ENCODE measurements around the gene CERT1. TPM values are rescaled to one million over a fixed set of nuclear protein-coding genes. Genes with fewer than 3 reads are reported as not detected.

Gene CERT1
- total RNA-seq, 1 donor from 2014 or later: 45.4 TPM

GRCh38 chr5:75463726-75464125, 47.7 kb downstream of the CERT1 start:
- Mint-ChIP-seq H3K36me3 (ENCODE audit: unreplicated experiment) (peaks cover 9% of the 10 kb centered on the region), H3K4me1 (ENCODE audit: low read depth, unreplicated experiment) (peaks cover 12% of the 10 kb centered on the region), H3K27ac (ENCODE audit: unreplicated experiment) (no peak overlapping the region), H3K9me3 (ENCODE audit: unreplicated experiment) (peaks cover 11% of the 10 kb centered on the region), H3K27me3 (ENCODE audit: unreplicated experiment) (peaks cover 2% of the 10 kb centered on the region), H3K4me3 (ENCODE audit: unreplicated experiment) (no peak overlapping the region)
- TF ChIP-seq, protein P1, sequence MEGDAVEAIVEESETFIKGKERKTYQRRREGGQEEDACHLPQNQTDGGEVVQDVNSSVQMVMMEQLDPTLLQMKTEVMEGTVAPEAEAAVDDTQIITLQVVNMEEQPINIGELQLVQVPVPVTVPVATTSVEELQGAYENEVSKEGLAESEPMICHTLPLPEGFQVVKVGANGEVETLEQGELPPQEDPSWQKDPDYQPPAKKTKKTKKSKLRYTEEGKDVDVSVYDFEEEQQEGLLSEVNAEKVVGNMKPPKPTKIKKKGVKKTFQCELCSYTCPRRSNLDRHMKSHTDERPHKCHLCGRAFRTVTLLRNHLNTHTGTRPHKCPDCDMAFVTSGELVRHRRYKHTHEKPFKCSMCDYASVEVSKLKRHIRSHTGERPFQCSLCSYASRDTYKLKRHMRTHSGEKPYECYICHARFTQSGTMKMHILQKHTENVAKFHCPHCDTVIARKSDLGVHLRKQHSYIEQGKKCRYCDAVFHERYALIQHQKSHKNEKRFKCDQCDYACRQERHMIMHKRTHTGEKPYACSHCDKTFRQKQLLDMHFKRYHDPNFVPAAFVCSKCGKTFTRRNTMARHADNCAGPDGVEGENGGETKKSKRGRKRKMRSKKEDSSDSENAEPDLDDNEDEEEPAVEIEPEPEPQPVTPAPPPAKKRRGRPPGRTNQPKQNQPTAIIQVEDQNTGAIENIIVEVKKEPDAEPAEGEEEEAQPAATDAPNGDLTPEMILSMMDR (IDR thresholded peaks at IDR 0.05; ENCODE audit: partially characterized antibody, unreplicated experiment): no peak
- no peak for DNase-seq

DNA sequence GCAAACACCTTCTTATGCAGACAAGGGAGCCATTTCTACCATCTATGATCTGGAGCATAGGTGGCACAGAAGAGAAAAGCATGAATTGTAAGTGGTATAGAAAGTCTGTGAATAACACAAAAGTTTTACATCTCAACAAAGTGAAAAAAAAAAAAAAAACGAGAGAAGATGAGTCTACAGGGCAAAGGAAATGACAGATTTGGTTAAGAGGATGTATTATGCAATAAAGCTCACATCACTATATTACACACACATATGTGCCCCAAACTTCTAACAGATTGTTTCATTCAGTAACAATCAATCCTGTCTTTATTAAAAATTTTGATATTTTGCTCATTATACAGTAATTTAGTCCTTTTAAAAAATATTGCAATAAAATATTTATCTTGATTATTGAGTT, 49.8 kb downstream of the CERT1 start:
- H3K4me3 Mint-ChIP-seq (ENCODE audit: unreplicated experiment): no peak overlapping the region
- H3K27ac Mint-ChIP-seq (ENCODE audit: unreplicated experiment): no peak overlapping the region
- H3K36me3 Mint-ChIP-seq (ENCODE audit: unreplicated experiment): no peaks in the 10 kb centered on the region
- H3K4me1 Mint-ChIP-seq (ENCODE audit: low read depth, unreplicated experiment): peaks cover 12% of the 10 kb centered on the region
- DNase-seq: no peak
- peaks cover 6% of the 10 kb centered on the region for H3K9me3 Mint-ChIP-seq (ENCODE audit: unreplicated experiment)
- TF ChIP-seq, protein P1 (IDR thresholded peaks at IDR 0.05; ENCODE audit: partially characterized antibody, unreplicated experiment): no peak
- peaks cover 2% of the 10 kb centered on the region for H3K27me3 Mint-ChIP-seq (ENCODE audit: unreplicated experiment)

DNA sequence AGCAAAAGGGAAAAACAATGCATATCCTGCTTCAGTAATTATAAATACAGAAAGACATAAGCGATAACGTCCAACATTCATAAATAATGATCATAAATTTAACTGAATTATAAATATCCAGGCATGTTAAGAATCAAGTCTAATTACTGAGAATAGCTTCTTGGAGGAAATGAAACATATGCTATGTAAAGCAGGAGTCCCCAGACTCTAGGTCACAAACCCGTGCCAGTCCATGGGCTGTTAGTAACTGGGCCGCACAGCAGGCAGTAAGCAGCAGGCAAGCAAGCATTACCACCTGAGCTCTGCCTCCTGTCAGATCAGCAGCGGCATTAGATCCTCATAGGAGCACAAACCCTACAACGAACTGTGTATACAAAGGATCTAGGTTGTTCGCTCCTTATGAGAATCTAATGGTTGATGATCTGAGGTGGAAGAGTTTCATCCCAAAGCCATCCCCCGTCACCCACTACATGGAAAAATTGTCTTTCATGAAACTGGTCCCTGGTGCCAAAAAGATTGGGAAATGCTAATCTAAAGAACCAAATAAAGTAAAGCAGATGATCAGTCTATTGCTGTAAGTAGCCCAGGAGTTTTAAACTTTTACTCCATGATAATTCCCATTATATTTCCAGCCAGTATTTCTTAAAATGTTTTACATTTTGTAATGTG, 50.4 kb downstream of the CERT1 start:
- TF ChIP-seq, protein P1 (IDR thresholded peaks at IDR 0.05; ENCODE audit: partially characterized antibody, unreplicated experiment): no peak
- Mint-ChIP-seq H3K4me1 (ENCODE audit: low read depth, unreplicated experiment) (peaks cover 12% of the 10 kb centered on the region), H3K4me3 (ENCODE audit: unreplicated experiment) (no peak overlapping the region), H3K9me3 (ENCODE audit: unreplicated experiment) (peaks cover 6% of the 10 kb centered on the region), H3K27ac (ENCODE audit: unreplicated experiment) (peak overlapping the region; percentile 80), H3K27me3 (ENCODE audit: unreplicated experiment) (peaks cover 2% of the 10 kb centered on the region), H3K36me3 (ENCODE audit: unreplicated experiment) (no peaks in the 10 kb centered on the region)
- DNase-seq: peak; percentile 60

DNA sequence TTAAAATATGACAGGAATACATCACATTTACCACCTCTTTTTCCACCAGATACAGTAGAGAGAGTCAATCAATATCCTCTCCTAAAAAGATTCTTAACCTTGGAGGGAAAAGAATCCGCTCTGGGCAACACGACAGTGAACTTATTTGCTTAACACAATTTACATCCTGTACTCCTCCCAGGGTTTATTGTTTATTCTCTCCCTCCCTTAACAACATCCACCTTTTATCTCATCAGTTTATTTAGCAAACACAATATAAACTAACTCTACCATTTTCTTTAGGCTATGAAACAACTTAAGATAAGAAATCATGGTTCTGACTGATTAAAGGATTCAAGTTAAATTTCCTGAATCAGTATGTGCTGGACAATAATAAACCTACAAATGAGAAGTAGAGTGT, 50.9 kb downstream of the CERT1 start:
- DNase-seq: no peak
- Mint-ChIP-seq H3K27ac (ENCODE audit: unreplicated experiment) (peak overlapping the region; percentile 80), H3K9me3 (ENCODE audit: unreplicated experiment) (peaks cover 6% of the 10 kb centered on the region), H3K36me3 (ENCODE audit: unreplicated experiment) (no peaks in the 10 kb centered on the region), H3K4me1 (ENCODE audit: low read depth, unreplicated experiment) (peaks cover 12% of the 10 kb centered on the region), H3K27me3 (ENCODE audit: unreplicated experiment) (peaks cover 2% of the 10 kb centered on the region), H3K4me3 (ENCODE audit: unreplicated experiment) (no peak overlapping the region)
- TF ChIP-seq, protein P1 (IDR thresholded peaks at IDR 0.05; ENCODE audit: partially characterized antibody, unreplicated experiment): no peak

- H3K27me3 Mint-ChIP-seq (ENCODE audit: unreplicated experiment): peaks cover 2% of the 10 kb centered on the region
- peaks cover 15% of the 10 kb centered on the region for H3K4me1 Mint-ChIP-seq (ENCODE audit: low read depth, unreplicated experiment)
- DNase-seq: no peak
- no peak overlapping the region for H3K4me3 Mint-ChIP-seq (ENCODE audit: unreplicated experiment)
- peaks cover 4% of the 10 kb centered on the region for H3K9me3 Mint-ChIP-seq (ENCODE audit: unreplicated experiment)
- H3K36me3 Mint-ChIP-seq (ENCODE audit: unreplicated experiment): no peaks in the 10 kb centered on the region
- H3K27ac Mint-ChIP-seq (ENCODE audit: unreplicated experiment): no peak overlapping the region
- TF ChIP-seq, protein P1 (IDR thresholded peaks at IDR 0.05; ENCODE audit: partially characterized antibody, unreplicated experiment): no peak
These were observed 53.7 kb downstream of the CERT1 start for GRCh38 chr5:75457691-75458090.

Data from glutamatergic neuron (in vitro differentiated cells).